ENCODE data around the gene GPSM3.

DNA sequence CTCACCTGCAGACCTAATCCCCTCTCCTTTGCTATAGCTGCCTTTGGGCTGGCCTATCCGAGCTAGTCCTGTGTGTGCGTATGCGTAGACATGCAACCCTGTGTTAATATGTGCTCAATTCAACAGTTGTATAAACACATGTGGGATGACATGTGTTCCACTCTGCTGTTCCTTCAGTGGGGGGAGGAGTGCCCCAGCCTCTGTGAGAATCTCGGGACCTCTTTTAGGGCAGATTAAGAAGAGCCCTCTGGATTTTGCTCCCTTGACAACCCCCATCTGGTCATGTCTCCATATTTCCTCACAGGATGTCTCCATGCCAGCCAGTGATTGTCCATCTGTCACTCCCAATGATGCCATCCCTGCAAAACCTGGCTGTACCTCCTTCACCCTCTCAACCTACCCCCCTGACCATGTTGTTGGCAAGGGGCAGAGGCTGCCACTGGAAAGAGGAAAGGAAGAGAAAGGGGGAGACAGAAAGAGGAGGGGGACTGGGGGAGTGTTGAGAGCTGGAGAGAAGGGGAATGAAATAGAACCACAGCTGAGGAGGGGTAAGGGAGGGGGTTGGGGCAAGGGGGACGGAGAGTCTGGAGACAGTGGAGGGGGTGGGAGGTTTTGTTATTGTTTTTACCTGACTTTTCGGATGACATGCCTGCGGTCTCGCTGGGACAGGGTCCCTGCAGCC, 41.1 kb downstream of the GPSM3 start:
- TF ChIP-seq, protein P1, sequence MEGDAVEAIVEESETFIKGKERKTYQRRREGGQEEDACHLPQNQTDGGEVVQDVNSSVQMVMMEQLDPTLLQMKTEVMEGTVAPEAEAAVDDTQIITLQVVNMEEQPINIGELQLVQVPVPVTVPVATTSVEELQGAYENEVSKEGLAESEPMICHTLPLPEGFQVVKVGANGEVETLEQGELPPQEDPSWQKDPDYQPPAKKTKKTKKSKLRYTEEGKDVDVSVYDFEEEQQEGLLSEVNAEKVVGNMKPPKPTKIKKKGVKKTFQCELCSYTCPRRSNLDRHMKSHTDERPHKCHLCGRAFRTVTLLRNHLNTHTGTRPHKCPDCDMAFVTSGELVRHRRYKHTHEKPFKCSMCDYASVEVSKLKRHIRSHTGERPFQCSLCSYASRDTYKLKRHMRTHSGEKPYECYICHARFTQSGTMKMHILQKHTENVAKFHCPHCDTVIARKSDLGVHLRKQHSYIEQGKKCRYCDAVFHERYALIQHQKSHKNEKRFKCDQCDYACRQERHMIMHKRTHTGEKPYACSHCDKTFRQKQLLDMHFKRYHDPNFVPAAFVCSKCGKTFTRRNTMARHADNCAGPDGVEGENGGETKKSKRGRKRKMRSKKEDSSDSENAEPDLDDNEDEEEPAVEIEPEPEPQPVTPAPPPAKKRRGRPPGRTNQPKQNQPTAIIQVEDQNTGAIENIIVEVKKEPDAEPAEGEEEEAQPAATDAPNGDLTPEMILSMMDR (IDR thresholded peaks at IDR 0.05) = no peak
- no peak for TF ChIP-seq ZFX (IDR thresholded peaks at IDR 0.05; ENCODE audit: borderline replicate concordance)
